Measurements from ENCODE around the gene ZNF451.

Gene ZNF451

DNA sequence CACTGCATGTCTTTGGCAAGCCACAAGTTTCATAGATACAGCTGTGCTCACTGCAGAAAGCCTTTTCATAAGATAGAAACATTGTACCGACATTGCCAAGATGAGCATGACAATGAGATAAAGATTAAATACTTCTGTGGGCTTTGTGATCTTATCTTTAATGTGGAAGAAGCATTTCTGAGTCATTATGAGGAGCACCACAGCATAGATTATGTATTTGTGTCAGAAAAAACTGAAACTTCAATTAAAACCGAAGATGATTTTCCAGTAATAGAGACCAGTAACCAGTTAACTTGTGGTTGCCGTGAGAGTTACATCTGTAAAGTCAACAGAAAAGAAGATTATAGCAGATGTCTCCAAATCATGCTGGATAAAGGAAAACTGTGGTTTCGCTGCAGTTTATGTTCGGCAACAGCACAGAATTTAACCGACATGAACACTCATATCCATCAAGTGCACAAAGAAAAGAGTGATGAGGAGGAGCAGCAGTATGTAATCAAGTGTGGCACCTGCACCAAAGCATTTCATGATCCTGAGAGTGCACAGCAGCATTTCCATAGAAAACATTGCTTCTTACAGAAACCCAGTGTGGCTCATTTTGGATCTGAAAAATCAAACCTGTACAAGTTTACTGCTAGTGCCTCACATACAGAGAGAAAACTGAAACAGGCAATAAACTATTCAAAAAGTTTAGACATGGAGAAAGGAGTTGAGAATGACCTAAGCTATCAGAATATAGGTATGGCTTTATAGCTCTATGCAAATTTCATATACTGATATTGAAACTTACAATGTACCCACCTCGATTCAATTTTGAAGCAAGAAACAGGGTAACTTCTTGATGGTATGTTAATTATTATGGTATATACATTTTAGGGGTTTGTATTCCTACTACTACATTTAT lies 58.2 kb downstream of the ZNF451 start:
- DNase-seq (ENCODE audit: low read depth), result no peak

DNA sequence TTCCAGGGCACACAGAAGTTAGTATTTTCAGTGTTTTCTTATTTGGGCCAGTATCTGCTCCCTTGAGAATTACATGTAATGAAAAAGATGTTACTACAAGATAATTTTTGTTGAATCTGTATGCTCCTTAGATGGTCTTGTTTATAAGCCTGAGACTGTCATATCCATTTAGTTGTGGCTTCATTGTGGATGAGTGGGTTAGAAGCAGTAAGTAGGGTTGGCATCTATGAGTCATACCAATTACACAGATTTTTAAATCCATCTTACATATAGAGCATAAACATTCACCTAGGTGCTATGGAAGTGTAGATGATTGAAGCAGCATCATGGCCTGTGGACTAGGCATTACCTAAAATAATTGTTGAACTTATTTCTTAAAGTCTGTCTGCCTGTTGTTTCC lies 68.7 kb downstream of the ZNF451 start:
- no peak for DNase-seq (ENCODE audit: low read depth)

DNA sequence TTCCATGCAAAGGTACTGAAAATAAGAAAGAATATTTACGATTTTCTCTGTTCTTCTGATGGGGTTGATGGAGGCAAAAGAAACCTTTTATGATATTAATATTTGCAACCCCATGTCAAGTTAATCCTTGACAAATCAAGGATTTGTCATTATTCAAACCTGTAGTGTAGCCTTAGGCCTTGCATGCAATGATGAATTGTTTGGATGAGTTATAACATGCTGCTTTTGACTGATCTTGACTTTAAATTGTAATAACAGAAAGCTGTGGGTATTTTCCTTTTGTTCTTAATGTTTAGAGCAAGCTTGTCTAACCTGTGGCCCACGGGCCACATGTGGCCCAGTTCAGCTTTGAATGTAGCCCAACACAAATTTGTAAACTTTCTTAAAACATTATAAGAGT lies 69.1 kb downstream of the ZNF451 start:
- DNase-seq (ENCODE audit: low read depth), result no peak

DNA sequence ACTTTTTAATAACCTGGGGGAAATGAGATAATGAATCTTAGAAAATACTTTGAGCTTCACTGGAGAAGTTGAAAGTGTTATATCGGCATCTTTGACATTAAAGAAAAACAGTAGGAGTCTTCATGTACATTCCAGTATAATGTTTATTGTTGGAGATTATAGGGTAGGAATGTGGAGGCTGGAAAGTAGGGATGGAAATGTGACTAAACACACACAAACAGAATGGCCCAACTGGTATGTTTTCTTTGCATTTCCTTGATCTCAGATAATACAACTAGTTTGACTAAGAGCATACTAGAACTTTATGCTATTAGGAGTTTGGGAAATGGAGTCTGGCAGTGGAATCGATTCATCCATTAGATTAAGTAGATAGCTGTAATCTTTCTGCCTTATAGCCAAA lies 72.0 kb downstream of the ZNF451 start:
- no peak for DNase-seq (ENCODE audit: low read depth)

DNA sequence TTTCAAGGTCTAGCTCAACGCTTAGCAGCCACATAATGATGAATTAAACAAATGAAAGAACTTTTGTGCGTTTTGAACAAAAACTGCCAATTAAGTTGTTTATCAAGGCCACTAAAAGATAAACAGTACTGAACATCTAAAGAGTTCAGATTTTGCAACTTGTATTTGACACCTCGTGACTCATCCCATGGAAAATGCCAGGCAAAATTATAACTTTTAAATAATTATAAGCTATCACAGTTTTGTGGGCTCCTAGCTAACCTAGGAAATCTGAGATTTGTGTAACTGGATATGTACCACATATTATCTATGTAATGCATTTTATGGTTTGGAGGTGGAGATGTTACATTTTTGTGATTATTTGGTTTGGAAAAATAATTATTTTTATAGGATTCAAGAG lies 72.5 kb downstream of the ZNF451 start:
- no peak for DNase-seq (ENCODE audit: low read depth)

DNA sequence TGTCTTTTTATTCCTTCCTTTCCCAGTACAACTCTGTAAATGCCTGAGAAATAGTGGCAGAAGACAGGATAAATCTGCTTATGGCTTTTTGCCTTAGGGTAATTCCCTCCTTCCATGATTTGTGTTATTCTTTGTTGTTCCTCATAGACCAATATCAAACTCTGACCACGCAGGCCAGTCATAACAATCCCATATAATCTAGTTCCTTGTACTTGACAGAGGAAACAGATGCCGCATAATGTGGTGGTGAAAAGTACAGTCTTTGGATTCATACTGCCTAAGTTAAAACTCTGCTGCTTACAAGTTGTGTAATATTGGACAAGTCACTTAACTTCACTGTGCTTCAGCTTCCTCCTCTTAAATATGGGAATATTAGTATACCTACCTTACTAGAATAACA lies 74.0 kb downstream of the ZNF451 start:
- no peak for DNase-seq (ENCODE audit: low read depth)

DNA sequence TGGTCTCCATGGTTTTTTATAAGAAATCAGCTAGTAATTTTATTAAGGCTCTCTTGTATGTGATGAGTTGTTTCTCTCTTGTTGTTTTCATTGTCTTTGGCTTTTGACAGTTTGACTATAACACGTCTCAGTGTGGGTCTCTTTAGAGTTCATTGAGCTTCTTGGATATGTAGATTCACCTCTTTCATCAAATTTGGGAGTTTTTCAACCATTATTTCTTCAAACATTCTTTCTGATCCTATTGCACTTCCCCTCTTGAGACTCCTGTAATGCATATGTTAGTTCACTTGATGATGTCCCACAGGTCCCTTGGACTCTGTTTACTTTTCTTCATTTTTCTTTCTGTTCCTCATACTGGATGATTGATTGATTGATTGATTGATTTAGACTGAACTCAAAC lies 75.1 kb downstream of the ZNF451 start:
- no peak for DNase-seq (ENCODE audit: low read depth)

DNA sequence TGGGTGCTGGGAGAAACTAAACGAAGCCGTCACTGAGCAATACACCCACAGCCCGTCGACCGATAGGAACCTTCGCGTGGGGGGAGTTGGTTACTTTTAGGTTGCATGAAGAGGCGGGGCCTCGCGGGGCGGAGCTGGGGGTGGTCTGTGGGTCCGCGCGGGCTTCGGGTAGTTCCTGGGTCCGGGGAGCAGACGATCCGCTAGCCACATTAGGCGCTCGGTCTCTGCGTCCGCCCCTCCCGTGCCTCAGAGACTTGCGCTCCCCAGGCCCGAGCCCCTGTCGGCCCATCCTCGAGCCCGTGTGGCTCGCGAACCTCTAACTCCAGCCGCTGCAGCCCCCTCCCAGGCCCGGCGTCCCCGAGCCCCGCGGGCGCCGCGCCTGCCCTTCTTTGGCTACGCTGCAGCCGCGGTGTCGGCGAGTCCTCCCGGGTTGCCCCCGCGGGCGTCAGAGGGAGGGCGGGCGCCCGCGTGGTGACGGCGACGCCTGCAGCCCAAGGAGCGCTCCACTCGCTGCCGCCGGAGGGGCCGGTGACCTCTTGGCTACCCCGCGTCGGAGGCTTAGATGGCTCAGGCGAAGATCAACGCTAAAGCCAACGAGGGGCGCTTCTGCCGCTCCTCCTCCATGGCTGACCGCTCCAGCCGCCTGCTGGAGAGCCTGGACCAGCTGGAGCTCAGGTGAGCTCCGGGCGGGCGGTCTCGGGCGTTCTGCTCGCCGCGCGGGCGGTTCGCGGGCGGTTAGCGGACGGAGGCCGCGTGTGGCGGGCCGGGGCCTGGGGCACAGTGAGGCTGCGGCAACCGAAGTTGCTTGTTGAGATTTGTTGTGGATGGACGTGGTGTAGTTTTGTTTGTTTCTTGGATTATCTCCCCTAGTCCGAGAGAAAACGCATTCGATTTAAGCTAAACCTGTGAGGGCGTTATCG lies 82.4 kb downstream of the ZNF451 start, which contains the start of gene BAG2:
BAG2 (plus strand) TSS at position 191 of the 920 bp plus-strand sequence; CDS start at position 563, 372 bp downstream.
- peak; percentile 88 for DNase-seq (ENCODE audit: low read depth)

DNA sequence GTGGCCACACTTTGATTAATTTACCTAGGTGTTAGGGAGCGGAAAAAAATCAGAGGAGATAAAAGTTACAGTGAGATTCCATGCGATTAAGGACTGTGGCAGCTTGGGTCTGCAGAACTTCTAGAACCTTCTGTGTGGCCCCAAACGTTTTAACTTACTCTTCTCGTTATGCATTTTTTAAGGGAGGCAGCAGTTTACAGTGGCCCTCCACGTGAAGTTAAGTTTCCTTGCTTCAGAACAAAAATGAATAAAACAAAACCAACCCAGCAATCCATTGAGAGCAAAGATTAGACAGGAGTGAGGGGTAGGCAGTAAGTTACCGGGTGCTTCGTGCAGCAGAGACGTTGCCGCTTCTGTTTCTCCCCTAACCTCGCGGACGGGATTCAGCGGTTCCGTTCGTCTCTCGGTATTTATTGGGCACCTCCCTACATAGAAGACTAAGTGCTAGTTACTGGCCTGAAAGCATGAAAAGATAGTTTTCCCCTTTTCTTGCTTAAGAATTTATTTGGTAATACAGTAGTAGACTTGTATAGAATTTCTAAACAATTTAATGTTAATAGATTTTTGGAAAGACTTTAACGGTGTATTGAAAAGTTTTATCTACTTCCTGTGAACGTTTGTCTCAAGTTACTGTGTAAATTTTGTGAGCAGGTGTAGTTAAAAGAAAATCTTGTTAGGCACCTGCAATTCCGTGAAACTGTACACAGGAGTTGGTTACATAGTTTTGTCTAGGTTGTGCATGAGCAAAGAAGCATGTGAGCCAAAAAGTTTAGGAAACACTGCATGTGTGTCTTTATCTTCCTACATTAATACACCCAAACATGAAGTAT lies 83.3 kb downstream of the ZNF451 start:
- no peak for DNase-seq (ENCODE audit: low read depth)

DNA sequence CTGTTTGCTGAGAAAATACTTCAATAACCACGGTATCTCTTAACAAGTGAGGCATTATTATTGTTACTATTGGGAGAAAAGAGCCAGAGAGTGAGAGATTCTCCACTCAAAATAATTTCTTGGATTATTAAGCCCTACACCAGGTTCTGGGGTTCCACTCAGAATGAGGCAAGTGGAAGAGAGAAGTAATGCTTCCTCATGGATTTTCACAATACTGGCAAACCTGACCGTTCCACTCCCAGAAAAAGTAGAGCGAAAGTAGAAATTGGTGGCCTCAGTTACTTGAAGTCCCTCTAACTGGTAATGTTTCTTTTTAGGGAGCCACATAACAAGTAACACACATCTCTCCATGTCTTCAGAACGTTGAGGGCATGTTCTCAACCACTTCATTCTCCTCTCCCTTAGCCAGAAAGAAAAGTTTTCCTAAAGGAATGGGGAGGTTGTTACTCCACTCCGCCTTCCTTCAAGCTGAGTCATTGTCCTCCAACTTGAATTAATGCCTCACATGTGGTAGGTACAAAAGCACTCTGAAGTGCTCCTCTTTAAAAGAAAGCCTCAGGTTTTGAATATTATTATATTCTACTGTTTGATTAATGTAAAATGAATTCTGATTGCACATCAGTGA lies 84.0 kb downstream of the ZNF451 start:
- peak; percentile 59 for DNase-seq (ENCODE audit: low read depth)

DNA sequence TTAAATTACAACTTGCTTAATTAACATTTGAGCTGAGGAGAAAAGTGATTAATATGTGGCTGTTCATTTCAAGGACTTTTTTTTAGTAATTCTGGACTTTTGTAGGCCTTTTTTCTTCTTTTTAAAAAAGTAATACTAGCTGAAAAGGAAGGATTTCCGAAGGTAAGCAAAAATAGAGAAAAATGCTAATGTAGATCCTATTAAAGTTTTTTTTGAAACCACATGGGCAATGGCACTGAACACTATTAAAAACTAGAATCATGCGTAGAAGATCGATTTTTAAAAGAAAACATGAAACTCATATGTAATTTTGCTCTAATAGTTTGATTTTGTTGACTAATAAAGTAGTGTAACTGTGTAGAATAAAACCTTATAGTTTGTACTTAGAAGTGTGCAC lies 84.5 kb downstream of the ZNF451 start:
- no peak for DNase-seq (ENCODE audit: low read depth)

DNA sequence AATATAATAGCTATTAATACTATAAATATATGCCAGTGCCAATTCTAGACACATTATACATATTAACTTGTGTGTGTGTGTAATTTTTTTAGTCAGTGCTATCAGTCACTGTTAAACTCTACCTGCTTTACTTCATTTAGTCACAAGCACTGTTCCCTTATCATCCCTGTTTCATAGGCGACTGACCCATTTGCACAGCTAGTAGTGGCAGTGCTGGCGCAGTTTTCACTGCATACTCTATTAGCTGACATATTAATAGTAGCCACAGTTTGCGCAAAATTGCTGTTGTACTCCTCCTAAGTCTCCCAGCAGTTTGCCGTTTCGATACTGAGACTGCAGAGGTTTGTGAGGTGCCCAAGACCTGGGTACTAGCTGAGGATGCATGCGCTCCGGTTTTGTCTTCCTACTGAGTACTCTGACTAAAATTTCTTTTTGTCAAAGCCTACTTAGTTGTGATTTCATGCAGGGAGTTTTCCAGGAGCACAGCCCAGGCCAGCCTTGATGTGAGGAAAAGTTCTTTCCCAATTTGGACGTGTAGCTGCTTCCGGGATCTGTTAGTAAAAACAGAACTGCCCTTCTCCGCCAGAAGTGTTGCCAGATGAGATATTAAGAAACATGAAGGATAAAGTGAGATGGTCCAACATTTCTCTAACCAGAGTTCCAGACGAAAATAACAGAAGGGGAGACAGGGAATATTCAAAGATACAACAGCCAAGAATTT lies 87.7 kb downstream of the ZNF451 start:
- DNase-seq (ENCODE audit: low read depth), result peak; percentile 27

DNA sequence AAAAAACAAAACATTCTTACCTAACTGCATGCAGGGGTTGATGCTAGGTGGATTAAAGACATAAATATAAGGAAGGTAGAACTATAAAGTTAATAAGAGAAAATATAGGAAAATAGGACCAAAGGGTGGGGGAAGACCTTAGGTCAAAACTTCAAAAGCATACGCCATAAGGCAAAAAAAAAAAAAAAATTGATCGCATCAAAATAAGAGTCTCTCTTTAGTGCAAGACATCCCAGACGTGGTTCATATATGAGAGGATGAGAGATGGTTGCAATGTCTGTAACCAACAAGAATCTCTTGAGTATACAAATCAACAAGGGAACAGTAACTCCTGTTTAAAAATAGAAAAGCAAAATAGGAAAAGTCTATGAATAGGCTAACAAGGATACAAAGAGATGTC lies 90.6 kb downstream of the ZNF451 start:
- DNase-seq (ENCODE audit: low read depth), result no peak

DNA sequence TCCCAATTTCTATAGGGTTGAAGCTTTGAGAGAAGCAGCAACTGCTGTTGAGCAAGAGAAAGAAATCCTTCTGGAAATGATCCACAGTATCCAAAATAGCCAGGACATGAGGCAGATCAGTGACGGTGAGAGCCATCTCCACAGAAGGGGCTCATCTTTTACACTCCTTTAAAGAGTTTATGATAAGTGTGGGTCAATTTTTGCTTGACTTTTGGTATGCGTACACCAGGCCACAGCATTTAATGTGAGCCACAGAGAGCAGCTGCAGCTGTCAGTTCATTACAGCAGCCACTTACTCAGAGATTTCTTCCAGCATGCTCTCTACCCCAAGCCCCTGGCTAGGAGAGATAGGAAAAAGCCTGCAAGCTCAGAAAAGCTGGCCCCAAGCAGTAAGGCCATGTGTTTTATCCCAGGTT lies 92.0 kb downstream of the ZNF451 start:
- DNase-seq (ENCODE audit: low read depth), result no peak

DNA sequence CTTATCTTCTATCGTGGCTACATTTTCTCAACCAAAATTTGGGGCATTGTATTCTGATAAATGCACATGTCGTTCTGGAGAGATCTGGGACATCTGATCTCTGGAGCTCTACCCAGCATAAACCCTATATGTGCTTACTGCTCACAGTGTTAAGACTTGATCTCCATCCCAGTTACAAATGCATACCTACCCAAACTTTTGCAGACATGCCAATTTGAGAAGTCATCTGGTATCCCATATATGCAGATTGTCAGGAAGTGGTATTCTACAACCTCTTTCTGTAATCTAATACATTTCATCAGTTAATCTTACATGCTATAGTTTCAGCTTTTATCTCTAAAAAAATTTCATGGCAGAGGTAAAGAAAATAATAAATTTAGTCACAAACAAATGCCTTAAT lies 93.3 kb downstream of the ZNF451 start:
- no peak for DNase-seq (ENCODE audit: low read depth)

DNA sequence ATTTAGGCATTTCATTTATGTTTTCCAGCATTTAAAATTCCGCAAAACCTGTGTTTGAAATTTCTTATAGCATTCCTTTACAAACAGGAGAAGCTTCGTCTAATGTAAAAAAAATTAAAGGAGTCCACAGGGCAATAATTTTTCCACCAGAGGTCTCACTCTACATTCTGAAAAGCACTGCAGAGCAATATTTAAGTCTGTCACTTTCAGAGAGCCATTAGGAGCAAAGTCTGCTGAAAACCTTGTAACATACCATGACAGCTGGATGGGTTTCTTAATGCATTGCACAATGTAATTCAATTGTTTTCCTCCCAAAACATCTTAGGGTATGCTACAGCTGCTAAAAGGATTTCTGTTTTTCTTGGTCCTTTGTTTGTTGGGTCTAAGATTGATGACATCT lies 100.2 kb downstream of the ZNF451 start:
- DNase-seq (ENCODE audit: low read depth), result peak; percentile 59

DNA sequence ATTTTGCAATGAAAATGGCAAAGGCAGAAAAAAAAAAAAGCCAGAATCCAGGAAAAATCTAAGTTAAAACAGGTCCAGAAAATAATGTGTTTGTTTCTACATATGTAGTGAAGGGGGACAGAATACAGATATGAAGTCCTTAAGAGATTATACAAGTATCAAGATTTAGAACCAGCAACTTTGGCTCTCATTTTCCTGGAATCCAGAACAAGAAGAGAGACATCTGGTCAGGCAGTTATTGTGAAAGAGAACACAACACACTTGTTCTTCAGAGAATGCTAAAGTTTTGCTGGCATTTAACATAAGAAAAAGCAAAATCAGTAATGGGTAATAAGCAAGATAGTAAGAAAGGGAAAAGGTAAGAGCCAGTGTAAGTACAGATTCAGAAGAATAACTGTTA lies 103.2 kb downstream of the ZNF451 start:
- DNase-seq (ENCODE audit: low read depth), result no peak

DNA sequence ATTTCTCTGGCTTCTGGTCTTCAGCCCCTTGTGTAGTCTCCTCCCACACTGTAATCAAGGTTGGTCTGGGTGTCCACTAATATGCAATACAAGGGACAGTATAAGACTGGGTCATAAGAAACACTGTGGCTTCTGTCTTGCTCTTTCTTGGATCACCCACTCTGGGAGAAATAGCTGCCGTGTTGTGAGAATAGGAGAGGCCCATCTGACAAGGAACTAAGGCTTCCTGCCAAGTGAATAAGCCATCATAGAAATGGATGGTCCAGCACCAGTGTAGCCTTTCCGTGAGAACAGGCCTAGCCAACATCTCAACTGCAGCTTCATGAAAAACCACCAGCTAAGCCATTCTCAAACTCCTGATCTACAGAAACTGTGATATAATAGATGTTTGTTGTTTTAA lies 105.5 kb downstream of the ZNF451 start:
- DNase-seq (ENCODE audit: low read depth), result no peak

DNA sequence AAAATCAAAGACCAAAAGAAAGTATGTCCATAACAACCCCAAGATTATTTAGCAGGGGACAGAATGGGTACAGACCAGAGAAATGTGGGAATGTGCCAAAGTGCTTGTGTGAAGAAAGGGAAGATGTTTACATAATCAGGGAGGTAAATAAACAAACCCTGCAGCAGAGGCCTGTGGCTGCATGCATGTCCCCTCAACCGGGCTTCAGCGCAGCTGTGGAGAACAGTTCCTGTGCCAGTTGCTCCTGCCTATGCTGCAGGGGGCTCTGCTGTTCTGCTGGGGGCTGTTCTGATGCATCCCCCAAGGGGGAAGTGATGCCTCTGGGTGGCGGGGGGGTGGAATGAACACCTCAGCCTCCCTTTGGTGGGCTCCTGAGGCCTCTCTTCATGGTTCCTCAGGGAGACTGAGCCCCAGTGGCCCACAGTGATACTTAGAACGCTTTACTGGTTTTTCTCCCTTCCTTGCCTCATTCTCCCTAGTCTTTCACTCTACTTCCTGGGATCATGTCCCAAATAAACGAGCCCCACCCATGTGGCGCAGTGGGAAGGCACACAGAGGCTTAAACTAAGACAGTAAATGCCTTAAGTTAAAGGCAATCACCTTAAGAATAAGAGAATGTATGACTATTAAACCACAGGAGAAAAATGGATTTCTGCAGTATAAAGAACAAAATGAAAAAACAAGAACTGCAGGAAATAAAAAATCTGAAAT lies 109.1 kb downstream of the ZNF451 start:
- no peak for DNase-seq (ENCODE audit: low read depth)

DNA sequence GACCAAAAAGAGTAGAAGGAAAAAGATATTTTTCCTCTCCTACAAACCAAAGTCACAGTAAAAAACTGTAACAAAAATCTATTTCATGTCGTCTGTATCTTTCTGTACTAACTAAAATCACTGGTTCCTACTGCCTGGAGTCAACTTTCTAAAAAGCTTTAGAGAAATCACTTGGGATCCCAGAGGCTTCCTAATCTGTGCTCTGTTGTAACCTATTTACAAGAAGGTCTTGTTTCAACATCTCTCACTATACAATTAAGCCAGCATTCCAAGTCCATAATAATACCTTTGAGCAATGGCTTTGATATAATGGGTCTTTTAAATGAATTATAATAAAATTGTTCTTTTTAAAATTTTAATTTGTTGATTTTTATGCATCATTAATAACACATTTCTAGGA lies 111.7 kb downstream of the ZNF451 start:
- no peak for DNase-seq (ENCODE audit: low read depth)
